ENCODE measurements around the gene OLFML2A. TPM values are rescaled to one million over a fixed set of nuclear protein-coding genes. Genes with fewer than 3 reads are reported as not detected.
A peak's percentile ranks its signal among the peaks of the same experiment; 100 is the strongest.
"Not testable (repeated sequence)": the region's sequence is repeated elsewhere in the genome, so short reads cannot be mapped to it uniquely, and the experiment has no call there.

OLFML2A gene
- total RNA-seq, 1 donor from 2014 or later: 1.6 TPM

DNA sequence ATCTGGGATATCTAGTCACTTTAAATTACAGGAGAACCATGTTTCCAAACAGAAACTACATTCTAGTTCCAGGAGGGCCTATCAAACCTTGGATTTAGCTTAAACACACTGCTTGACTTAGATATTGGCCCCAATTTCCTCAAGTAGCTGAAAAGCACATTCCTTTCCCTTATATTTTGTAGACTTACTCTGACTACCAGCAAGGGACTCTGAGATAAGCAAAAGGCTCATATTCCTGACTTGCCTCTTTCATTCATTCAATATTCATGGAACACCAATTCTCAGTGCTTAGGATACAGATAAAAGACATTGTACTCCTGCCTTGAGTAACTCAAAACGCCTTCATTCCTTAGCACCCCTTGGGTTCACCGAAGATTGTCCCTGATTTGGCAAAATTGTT, 17.6 kb upstream of the OLFML2A start:
- no peak for FAIRE-seq
- DNase-seq (ENCODE audit: low spot score in 2 of 2): no peak

DNA sequence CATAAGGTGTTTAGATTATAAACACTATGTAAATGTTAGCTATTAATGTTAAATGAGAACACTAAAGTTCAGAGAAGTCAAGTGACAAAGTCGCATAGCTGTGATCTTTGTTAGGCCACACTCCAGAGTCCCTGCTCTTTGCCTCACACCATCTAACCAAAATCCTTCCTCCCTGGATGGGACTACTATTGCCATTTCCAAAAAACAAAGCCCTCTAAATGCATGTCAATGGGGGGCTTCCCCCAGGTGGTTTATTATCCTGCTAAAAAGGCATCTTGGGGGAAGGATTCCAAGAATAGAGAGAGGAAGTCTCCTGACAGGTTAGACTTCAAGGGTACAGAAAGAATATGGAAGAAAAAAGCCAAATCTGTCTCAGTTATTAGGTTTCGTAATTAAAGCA, 16.2 kb upstream of the OLFML2A start:
- FAIRE-seq (no peak), DNase-seq (ENCODE audit: low spot score in 2 of 2) (no peak)

DNA sequence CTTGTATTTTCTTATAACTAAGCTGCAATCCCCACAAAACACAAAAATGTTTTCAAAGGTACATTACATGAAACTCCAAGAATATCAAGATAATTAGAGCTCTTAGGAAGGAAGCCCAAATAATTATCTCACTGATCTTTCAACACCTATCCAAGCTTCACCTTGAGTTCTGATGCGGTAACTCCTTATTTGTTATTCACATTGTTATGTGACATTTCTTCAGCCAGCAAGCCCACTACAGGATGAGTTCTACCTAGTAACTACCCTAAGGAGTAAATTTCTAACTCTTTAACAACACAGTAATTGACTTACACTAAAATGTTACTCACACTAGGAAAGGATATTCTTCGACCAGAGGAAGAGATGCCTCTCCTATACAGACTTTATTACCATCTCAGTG, 15.7 kb upstream of the OLFML2A start:
- DNase-seq (ENCODE audit: low spot score in 2 of 2) (no peak), FAIRE-seq (no peak)

DNA sequence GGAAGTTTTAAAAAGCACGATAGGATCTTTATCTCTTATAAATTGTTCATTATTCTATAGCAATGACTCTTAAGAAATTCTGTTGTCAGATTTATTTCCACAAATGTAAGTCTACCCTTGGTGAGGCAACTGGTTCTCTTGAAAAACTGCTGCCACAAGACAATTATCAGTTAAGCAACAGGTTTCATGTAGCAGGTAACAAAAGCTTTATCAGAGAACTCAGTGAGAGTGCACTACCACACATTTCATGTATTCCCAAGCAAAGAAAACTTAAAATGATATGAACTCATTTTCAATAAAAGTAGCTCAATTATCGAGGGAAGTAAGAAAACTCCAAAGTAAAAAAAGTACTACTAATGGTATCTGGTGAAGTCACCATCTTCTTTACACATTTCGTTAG, 15.2 kb upstream of the OLFML2A start:
- FAIRE-seq (no peak), DNase-seq (ENCODE audit: low spot score in 2 of 2) (no peak)

DNA sequence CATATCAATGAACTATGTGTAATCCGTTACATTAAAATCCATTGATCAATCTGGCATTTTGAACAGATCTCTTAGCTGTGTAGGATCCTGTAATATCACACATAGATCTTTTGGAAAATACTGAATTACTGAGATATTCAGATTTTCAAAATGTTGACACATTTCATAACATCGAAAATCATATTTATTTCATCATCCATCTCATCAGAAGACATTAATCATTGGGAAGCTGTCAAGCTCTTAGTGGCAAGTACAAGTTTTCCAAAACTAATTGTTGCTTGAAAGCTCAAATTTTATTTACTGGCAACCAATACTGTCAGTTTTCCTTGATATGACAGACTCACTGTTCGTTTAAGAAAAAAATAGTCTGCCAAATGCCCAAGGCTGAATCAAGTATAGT, 14.3 kb upstream of the OLFML2A start:
- no peak for FAIRE-seq
- DNase-seq (ENCODE audit: low spot score in 2 of 2): no peak

- FAIRE-seq (no peak), DNase-seq (ENCODE audit: low spot score in 2 of 2) (no peak)
Observed at GRCh38 chr9:124764774-124765438, 12.0 kb upstream of the OLFML2A start.

- DNase-seq (ENCODE audit: low spot score in 2 of 2): no peak
- no peak for FAIRE-seq
Observed at GRCh38 chr9:124765439-124765835, 11.5 kb upstream of the OLFML2A start.

GRCh38 chr9:124766326-124766725, 10.6 kb upstream of the OLFML2A start:
- FAIRE-seq (no peak), DNase-seq (ENCODE audit: low spot score in 2 of 2) (no peak)

DNA sequence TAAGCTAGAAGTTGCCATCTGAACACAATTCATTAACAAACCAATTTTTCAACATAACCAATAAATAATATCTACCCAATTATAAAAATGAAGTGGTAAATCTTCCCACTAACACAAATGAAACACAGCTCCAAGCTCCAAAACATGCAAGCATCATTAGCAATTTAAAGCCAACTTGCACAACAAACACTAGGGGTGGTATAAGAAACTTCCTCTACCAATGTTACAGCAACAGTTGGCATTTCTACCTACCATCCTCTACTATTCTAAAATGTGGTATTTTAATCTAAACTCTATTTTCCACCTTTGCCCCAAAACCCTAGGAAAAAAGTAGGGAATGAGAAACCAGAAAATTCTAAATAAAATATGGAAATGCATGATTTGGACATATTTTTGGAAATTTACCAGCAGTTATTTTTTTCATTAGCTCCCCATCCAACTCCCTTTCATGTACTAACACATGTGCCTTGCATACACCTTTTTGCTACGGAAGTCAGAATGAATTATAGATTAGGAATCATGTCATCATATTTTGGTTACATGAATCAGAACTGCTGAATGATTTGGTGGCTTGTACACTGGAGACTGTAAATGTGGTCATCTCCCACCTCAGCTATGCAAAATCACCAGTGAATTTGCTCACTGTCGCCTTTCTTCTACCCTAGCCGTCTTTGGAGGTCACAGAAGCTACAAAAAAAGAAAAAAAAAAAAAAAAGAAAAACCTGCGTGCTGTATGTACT, 9.9 kb upstream of the OLFML2A start:
- no peak for FAIRE-seq
- DNase-seq (ENCODE audit: low spot score in 2 of 2): no peak

GRCh38 chr9:124767821-124768220, 9.1 kb upstream of the OLFML2A start:
- FAIRE-seq: no peak
- no peak for DNase-seq (ENCODE audit: low spot score in 2 of 2)

- no peak for DNase-seq (ENCODE audit: low spot score in 2 of 2)
- no peak for FAIRE-seq
Observed at GRCh38 chr9:124768334-124768733, 8.6 kb upstream of the OLFML2A start.

DNA sequence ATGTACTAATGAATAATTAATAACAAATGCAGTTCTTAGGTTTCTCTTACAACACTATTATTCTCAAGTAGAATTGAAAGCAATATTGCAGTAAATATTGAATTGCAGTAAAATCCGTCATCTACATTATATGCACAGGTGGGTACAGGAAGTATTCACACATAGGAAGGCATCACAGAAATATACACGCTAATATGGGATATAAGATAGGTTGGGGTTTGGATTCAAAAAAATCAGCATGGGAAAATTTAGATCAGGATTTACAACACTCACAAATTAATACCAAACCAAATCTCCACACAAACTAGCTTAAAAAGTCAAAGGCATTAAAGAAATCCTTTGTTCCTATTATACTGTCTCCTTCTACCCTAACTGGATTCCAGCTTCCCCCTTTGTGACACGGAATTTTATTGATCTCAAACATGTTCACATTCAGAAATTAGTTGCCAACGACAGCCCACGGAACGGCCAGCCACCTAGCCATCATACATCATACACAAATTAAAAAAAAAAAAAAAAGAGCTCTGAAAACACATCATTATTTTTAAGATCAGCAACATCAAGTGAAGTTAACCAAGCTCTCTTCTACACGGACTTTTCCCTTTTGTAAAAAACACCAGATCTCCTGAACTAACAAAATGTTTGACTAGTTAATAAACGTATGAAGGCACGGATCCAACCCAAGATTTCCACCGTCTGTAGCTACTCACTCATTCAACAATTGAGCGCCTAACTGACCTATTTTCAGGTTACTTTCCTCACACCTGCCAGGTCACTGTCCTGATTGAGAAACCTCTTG, 8.0 kb upstream of the OLFML2A start:
- no peak for FAIRE-seq
- no peak for DNase-seq (ENCODE audit: low spot score in 2 of 2)

DNA sequence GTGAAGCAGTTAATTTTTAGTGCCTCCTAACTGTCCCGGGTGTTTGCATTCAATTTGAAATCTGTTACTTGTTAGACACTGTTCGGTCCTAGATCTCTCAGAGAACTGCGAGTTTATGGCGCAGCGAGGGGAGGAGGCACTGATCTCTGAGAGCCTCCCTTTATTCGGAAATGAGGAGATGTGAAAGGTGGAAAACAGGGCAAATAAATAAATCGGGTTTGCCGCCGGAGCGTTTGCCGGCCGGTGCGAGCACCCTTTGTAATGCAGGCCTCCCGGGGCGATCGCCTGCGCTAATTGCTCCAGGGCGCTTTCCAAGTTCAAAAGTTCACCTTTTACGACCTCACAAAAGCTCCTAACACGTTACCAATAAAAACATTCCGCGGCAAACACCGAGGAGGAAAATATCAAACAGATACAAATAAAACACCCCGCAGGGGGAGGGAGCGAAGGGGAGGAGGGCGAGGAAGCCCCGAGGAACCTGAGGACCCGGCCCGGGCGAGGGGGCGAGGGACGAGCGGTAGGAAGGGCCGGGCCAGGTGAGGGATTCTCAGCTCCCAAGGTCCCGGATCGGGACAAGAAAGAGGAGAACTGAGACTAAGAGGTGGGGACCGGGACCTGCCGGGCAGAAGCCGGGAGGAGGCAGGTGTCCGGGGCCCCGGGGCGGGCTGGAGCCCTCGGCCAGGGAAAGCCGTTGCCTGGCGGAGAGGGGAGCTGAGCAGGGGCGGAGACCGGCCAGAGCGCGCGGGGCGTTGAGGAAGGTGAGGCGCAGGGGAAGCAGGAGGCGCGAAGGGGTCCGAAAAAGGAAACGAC, 7.2 kb upstream of the OLFML2A start:
- no peak for FAIRE-seq
- no peak for DNase-seq (ENCODE audit: low spot score in 2 of 2)

DNA sequence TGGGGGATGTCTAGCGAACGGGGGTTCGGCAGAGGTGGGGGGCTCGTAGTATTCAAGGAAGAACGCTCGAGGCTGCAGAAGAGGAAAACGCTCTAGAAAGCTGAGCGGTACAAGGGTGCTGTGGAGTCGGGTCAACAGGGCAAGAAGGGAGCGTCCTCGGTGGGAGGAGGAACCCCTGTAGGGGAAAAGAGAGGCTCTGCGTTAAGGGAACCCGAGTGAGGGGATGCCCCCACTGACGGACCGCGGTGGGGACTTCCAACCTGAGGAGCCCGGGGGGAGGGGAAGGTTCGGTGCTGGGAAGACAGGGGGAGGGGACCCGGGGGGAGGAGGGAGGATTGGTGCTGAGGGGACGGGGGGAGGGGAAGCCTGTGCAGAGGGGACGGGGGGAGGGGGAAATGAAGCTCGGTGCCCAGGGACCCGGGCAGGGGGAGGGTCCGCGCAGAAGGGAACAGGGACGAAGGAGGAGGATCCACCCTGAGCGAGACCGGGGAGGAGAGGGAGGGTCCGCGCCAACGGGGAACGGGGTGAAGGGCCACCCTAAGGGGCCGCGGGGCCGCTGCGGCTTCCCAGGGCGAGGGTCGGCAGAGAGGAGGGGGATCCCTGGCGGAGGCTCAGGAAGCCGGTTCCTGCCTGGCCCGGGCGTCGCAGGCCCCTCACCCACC, 6.4 kb upstream of the OLFML2A start:
- DNase-seq (ENCODE audit: low spot score in 2 of 2) (no peak), FAIRE-seq (no peak)

DNA sequence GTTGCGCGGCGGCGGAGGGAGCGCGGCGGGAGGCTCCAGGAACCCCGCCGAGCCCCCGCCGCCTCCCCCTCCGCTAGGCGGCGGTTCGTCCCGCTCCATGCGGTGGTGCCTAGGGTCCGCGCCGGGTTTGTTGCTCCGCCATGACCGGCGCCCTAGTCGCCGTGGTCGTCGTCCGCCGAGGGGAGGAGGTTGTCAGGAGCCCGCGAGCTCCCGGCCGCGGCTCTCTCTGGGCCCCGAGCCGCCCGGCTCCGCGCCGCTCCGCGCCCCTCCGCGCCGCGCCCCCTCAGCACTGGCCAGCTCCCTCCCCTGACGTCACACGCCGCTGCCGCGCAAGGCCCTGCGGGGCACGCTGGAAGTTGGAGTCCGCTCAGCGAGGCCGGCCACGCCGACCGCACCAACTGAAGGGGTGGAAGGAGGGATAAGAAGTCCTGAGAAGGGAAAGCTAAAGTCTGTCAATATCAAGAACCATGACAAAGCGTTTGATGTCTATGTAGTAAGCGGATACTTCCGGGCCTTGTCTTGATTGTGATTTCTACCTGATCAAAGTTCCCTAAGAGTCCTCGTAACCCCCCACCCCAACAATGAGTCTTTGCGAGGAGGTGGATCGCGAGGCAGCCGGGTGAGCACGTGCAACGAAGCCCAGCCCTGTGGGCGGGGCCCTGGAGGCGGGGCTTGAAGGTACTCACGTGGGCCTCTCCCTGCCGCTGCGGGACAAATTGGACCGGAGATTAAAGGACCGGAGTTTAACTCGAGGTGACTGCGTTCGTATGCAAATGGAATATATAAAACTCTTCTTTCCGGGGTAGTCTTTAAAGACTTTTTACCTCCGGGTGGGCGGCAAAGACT, 5.7 kb upstream of the OLFML2A start, which contains the start of gene NR6A1:
NR6A1 (minus strand) TSS at position 291 of the 846 bp plus-strand sequence.
- FAIRE-seq: no peak

DNA sequence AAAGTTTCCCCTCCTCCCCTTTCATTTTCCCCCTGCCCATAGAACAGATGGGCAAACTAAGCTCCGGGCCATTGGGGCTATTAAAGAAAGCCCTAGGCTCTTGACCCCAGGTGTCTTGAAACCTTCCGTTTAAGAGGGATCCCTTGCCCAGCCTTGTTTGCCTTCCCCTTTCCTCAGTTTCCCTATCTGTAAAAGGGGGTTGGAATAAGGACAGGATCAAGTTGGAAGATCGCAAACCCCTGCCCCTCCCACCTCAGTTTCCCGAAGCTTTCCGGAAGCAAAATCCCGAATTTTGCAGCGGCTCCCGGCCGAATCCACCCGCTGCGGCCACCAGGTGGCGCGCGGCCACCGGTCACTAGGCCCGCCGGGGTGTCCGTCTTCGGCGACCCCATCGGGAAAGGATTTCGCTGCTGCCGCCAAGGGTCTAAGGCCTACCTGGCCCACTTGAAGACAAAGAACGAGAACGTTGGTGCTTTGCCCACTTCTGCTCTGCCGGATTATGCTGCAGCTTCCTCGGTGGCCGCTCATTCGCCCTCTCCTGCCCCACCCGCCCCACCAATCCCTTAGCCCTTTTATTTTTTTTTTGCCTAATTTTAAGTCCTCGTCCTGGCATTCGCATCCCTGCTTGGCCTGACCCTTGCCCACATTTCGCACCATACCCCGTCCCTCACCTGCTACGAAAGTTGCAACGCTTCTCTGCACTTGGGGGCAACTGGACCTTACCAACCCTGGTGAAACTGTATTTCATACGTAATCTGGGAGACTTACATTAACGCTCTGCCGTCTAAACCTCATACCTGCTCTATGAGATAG, 4.9 kb upstream of the OLFML2A start:
- DNase-seq (ENCODE audit: low spot score in 2 of 2) (peak; percentile 74 to 77), FAIRE-seq (no peak)

More for the DNA sequence above, 5.7 kb upstream of the OLFML2A start, which contains the start of gene NR6A1:
- peak; percentile 98 to 99 for DNase-seq (ENCODE audit: low spot score in 2 of 2)

- FAIRE-seq; DNase-seq (ENCODE audit: low spot score in 2 of 2): not testable (repeated sequence)
Observed at GRCh38 chr9:124772877-124773276, 4.1 kb upstream of the OLFML2A start.

DNA sequence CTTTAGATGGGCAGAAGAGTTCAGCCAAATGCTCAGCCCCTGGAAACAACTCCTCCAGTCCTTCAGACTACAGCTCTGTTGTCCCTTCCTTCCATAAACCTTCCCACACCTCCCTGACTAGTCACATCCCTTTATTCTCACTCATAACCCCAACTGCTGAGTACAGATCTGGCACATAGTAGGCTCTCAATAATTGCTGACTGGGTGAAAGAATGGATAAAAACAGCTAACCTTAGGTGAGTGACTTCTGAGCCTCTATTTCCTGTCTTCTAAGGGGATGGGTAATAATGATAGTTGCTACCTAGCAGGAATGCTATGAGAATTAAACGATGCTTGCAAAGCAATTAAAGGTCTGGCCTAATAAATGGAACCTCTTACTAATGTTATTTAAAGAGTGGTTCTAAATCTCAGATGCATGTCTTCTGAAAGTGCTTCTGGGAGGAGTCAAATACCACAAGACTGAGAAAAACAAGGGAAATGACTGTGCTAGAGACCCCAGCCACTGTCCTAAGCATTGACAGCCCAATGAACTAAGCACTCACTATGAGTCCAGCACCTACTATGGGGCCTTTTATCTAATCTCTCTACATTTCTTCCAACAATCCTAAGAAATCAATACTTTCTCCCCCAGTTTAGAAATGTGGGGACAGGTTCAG, 3.3 kb upstream of the OLFML2A start:
- FAIRE-seq (no peak), DNase-seq (ENCODE audit: low spot score in 2 of 2) (no peak)
